Measurements from ENCODE around the gene POR.

POR gene

GRCh38 chr7:75992083-75992755, 77.3 kb downstream of the POR start:
- H4K20me1 ChIP-seq (ENCODE audit: insufficient read depth, low read length) = no peaks in the 10 kb centered on the region
- H3K4me1 ChIP-seq (ENCODE audit: low read length) = peaks cover 24% of the 10 kb centered on the region
- no peaks in the 10 kb centered on the region for H3K36me3 ChIP-seq (replicated peaks; ENCODE audit: low read depth, low read length)
- H3K9ac ChIP-seq (ENCODE audit: low read length) = no peak overlapping the region
- no peaks in the 10 kb centered on the region for H3K9me3 ChIP-seq (ENCODE audit: insufficient read depth, low read length)
- H3K79me2 ChIP-seq (ENCODE audit: low read length) = no peaks in the 10 kb centered on the region
- no peak overlapping the region for H2AFZ ChIP-seq (ENCODE audit: low read depth, low read length)
- H3K4me3 ChIP-seq (ENCODE audit: low read length) = no peak overlapping the region
- no peak for TF ChIP-seq CTCF (IDR thresholded peaks at IDR 0.05; ENCODE audit: low read depth, low read length)
- TF ChIP-seq EZH2phosphoT487 (IDR thresholded peaks at IDR 0.05; ENCODE audit: low read depth) = no peak
- no peaks in the 10 kb centered on the region for H3K27me3 ChIP-seq (ENCODE audit: low read depth, low read length)
- H3K27ac ChIP-seq (ENCODE audit: low read length) = no peak overlapping the region
- no peak overlapping the region for H3K4me2 ChIP-seq (ENCODE audit: low read length)

DNA sequence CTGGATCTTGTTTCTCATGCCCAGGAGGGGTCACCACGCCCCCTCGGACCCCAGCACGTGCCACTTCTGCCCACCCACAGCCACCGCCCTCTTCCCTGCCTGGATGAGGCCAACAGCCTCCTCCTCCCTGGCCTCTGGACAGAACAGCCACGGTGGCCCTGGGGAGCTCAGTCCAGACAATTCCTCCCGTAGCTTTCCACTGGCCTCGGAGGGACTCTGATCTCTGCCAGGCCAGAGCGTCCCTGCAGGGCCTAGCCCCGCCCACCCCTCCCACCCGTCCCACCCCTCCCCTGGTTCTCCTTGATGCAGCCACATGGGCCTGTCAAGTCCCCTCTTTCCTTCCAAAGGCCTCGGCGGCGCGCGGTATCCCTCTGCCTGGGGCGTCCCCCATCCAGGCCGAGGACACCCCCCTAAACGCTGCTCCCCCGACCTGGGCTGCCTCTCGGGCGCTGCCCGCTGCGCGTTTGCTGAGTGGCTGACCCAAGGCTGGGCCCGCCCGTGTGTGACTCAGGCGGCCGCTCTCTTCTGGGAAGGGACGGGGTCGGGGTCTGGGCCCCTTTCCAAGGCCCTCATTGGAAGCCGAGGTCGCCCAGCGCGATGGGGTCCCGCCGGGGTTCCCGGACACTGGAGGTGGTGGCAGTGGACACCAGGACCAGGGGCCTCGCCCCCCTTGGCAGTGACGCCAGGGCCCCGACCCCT, 78.9 kb downstream of the POR start:
- Histone ChIP-seq H3K36me3 (replicated peaks; ENCODE audit: low read depth, low read length) (no peaks in the 10 kb centered on the region), H3K9me3 (ENCODE audit: insufficient read depth, low read length) (no peaks in the 10 kb centered on the region), H2AFZ (ENCODE audit: low read depth, low read length) (no peak overlapping the region), H3K27ac (ENCODE audit: low read length) (no peak overlapping the region), H4K20me1 (ENCODE audit: insufficient read depth, low read length) (no peaks in the 10 kb centered on the region), H3K9ac (ENCODE audit: low read length) (peak overlapping the region; percentile 64), H3K4me1 (ENCODE audit: low read length) (peaks cover 17% of the 10 kb centered on the region), H3K4me2 (ENCODE audit: low read length) (peak overlapping the region; percentile 74), H3K27me3 (ENCODE audit: low read depth, low read length) (no peaks in the 10 kb centered on the region), H3K4me3 (ENCODE audit: low read length) (peak overlapping the region; percentile 96), H3K79me2 (ENCODE audit: low read length) (no peaks in the 10 kb centered on the region)
- no peak for TF ChIP-seq CTCF (IDR thresholded peaks at IDR 0.05; ENCODE audit: low read depth, low read length)
- TF ChIP-seq EZH2phosphoT487 (IDR thresholded peaks at IDR 0.05; ENCODE audit: low read depth) = no peak

DNA sequence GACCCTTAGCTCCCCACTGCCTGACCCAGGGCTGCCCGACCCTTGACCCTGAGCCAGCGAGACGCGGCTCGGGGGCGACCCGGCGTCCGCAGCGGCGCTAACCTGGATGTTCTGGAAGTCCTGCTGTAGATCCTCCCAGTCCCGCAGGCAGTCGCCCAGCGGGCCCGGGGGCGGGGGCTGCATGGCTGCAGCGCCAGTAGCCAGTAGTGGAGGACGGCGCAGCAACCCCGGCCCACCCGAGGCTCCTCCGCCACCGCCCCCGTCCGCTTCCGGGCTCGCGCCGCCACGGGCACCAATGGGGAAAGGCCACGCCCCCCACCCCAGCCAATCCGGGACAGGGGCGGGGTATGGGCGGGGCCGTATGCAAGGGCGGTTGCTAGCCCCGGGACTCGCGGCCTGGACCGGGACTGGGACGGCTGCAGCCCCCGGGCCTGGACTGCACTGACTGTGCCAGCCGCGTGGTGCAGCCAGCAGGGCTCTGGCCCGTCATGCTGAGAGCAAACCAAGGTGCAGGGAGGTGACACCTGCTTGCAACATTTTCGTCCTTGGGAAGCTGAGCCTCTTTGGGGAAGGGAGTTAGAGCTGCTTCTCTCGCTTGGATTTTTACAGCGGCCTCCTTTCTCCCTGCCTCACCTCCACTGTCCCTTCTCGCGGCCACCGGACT, 79.6 kb downstream of the POR start, which contains the start of gene TMEM120A:
Gene TMEM120A (minus strand): TSS at position 208 of the 664 bp plus-strand sequence. CDS start 25 bp downstream, at position 183.
- no peak within 1 kb of the TSS for H3K27ac ChIP-seq (ENCODE audit: low read length)
- no peaks in the 10 kb centered on the region for H3K27me3 ChIP-seq (ENCODE audit: low read depth, low read length)
- H3K4me2 ChIP-seq (ENCODE audit: low read length) = peak within 1 kb of the TSS; percentile 74
- TF ChIP-seq EZH2phosphoT487 (IDR thresholded peaks at IDR 0.05; ENCODE audit: low read depth) = no peak
- no peak for TF ChIP-seq CTCF (IDR thresholded peaks at IDR 0.05; ENCODE audit: low read depth, low read length)
- no peaks in the 10 kb centered on the region for H4K20me1 ChIP-seq (ENCODE audit: insufficient read depth, low read length)
- H3K4me3 ChIP-seq (ENCODE audit: low read length) = peak within 1 kb of the TSS; percentile 96
- no peaks in the 10 kb centered on the region for H3K79me2 ChIP-seq (ENCODE audit: low read length)
- H3K9me3 ChIP-seq (ENCODE audit: insufficient read depth, low read length) = no peaks in the 10 kb centered on the region
- H3K4me1 ChIP-seq (ENCODE audit: low read length) = peaks cover 12% of the 10 kb centered on the region
- H3K9ac ChIP-seq (ENCODE audit: low read length) = peak within 1 kb of the TSS; percentile 64
- no peaks in the 10 kb centered on the region for H3K36me3 ChIP-seq (replicated peaks; ENCODE audit: low read depth, low read length)
- peak within 1 kb of the TSS; percentile 55; the same call in 1 of the 2 replicates for H2AFZ ChIP-seq (ENCODE audit: low read depth, low read length)

DNA sequence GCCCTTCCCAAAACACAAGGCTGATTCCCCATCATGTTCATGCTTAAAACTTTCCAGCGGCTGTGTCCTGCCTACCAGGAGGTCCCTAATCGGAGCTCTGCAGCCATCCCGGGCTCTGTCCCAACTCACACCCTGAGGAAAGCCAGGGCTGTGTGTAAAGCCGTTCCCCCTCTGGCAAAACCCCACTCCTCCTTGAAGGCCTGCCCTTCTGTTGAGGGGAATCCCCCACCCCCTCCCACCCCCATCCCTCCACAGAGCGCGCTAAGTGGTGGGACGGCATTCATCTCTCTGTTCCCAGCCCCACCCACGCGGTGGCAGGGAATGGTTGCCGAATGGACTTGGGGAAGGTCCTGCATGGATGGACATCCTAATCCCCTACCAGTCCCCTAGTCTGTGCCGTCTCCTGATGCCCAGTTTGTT, 80.1 kb downstream of the POR start:
- Histone ChIP-seq H3K9me3 (ENCODE audit: insufficient read depth, low read length) (no peaks in the 10 kb centered on the region), H3K4me3 (ENCODE audit: low read length) (peak overlapping the region; percentile 96), H3K4me1 (ENCODE audit: low read length) (peaks cover 6% of the 10 kb centered on the region; the same call in 1 of the 2 replicates), H2AFZ (ENCODE audit: low read depth, low read length) (peak overlapping the region; percentile 55; the same call in 1 of the 2 replicates), H3K27me3 (ENCODE audit: low read depth, low read length) (no peaks in the 10 kb centered on the region), H3K27ac (ENCODE audit: low read length) (no peak overlapping the region), H4K20me1 (ENCODE audit: insufficient read depth, low read length) (no peaks in the 10 kb centered on the region), H3K36me3 (replicated peaks; ENCODE audit: low read depth, low read length) (no peaks in the 10 kb centered on the region), H3K79me2 (ENCODE audit: low read length) (no peaks in the 10 kb centered on the region), H3K4me2 (ENCODE audit: low read length) (peak overlapping the region; percentile 74), H3K9ac (ENCODE audit: low read length) (peak overlapping the region; percentile 42; the same call in 1 of the 2 replicates)
- TF ChIP-seq EZH2phosphoT487 (IDR thresholded peaks at IDR 0.05; ENCODE audit: low read depth) = no peak
- no peak for TF ChIP-seq CTCF (IDR thresholded peaks at IDR 0.05; ENCODE audit: low read depth, low read length)
